ENCODE results near the gene NOX3. TPM values are rescaled to one million over a fixed set of nuclear protein-coding genes. Genes with fewer than 3 reads are reported as not detected.

NOX3 gene
- total and polyA plus RNA-seq, 10 of the 15 experiments (the other 5 are each of a cell fraction or from before 2014, with no cell fraction given) = not detected

DNA sequence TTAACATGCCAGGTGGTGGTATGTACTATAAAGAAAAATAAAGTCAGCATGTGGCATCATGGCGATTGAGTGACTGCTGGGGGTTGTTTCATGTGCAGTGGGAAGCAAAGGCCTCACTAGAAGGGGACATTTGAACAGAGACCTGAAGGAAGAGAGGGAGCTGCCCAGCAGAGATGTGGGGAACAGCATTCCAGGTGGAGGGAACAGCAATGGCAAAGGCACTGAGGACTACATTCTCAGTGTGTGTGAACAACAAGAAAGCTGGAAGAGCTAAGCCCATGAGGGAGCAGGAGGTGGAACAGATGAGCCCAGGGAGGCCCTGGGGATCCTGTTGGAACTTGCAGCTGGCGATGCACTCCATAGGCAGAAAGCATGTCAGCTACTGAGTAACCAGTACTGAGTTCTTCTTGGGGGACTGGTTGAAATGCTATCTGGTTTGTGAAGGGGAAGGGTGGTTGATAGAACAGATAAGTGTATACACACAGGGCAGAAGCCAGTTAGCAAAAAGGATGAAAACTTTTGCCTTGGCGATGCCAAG lies 29.2 kb downstream of the NOX3 start (continued):
- TF ChIP-seq RELB (IDR thresholded peaks at IDR 0.05; ENCODE audit: low read depth) = no peak
- no peak for TF ChIP-seq IRF4 (IDR thresholded peaks at IDR 0.05; ENCODE audit: low read depth, low read length)
- TF ChIP-seq CHD4 (IDR thresholded peaks at IDR 0.05) = no peak
- TF ChIP-seq, protein P1, sequence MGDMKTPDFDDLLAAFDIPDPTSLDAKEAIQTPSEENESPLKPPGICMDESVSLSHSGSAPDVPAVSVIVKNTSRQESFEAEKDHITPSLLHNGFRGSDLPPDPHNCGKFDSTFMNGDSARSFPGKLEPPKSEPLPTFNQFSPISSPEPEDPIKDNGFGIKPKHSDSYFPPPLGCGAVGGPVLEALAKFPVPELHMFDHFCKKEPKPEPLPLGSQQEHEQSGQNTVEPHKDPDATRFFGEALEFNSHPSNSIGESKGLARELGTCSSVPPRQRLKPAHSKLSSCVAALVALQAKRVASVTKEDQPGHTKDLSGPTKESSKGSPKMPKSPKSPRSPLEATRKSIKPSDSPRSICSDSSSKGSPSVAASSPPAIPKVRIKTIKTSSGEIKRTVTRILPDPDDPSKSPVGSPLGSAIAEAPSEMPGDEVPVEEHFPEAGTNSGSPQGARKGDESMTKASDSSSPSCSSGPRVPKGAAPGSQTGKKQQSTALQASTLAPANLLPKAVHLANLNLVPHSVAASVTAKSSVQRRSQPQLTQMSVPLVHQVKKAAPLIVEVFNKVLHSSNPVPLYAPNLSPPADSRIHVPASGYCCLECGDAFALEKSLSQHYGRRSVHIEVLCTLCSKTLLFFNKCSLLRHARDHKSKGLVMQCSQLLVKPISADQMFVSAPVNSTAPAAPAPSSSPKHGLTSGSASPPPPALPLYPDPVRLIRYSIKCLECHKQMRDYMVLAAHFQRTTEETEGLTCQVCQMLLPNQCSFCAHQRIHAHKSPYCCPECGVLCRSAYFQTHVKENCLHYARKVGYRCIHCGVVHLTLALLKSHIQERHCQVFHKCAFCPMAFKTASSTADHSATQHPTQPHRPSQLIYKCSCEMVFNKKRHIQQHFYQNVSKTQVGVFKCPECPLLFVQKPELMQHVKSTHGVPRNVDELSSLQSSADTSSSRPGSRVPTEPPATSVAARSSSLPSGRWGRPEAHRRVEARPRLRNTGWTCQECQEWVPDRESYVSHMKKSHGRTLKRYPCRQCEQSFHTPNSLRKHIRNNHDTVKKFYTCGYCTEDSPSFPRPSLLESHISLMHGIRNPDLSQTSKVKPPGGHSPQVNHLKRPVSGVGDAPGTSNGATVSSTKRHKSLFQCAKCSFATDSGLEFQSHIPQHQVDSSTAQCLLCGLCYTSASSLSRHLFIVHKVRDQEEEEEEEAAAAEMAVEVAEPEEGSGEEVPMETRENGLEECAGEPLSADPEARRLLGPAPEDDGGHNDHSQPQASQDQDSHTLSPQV (IDR thresholded peaks at IDR 0.05) = no peak
- no peak for TF ChIP-seq WRNIP1 (IDR thresholded peaks at IDR 0.05; ENCODE audit: borderline replicate concordance, low read depth, low read length)
- no peak for TF ChIP-seq RB1 (IDR thresholded peaks at IDR 0.05; ENCODE audit: borderline replicate concordance)

DNA sequence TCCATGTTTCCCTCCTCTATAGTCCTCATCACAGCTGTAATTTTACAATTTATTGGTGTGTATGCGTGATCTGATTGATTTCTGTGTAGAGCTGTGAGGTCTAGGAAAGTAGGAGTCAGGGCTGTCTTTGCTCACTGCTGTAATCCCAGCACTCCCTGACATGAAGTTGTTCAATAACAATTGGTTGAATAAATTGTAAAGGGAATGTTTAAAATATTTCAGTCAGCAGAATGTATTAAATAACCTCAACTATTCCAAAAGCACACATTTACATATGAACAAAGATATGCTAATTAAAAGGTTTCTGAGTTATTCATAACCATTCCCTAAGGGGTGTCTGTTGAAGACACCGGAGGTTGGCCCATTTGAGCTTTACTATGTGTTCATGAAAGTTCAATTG lies 31.5 kb downstream of the NOX3 start:
- H3K4me3 ChIP-seq = no peak overlapping the region
- DNase-seq (ENCODE audit: low read depth, low spot score) = no peak
- no TSS peak for BruUV-seq (replicated peaks)
- no peak overlapping the region for H2AFZ ChIP-seq (ENCODE audit: control insufficient read depth, low read depth, low read length)
- TF ChIP-seq ZNF622 (IDR thresholded peaks at IDR 0.05) (no peak), ZNF207 (IDR thresholded peaks at IDR 0.05; ENCODE audit: borderline replicate concordance) (no peak), MYB (IDR thresholded peaks at IDR 0.05; ENCODE audit: borderline replicate concordance, low read depth, low read length) (no peak), TCF12 (IDR thresholded peaks at IDR 0.05; ENCODE audit: low read depth, low read length) (no peak), E4F1 (IDR thresholded peaks at IDR 0.05; ENCODE audit: borderline replicate concordance, partially characterized antibody) (no peak), MXI1 (IDR thresholded peaks at IDR 0.05; ENCODE audit: low read depth, low read length) (no peak)
- H3K27ac ChIP-seq (ENCODE audit: control insufficient read depth, insufficient read depth) = no peak overlapping the region
- FAIRE-seq = no peak
- in situ Hi-C loops (cut with MboI) (no loop called here), intact Hi-C loops (cut with micrococcal nuclease; ENCODE audit: unreplicated experiment) (no loop called here)
- ChIA-PET CTCF (interaction anchor here (0.9 to 2.7 kb wide), 2 partner anchors 13 to 108 kb away, joined by 3 to 10 read pairs; no protein-coding TSS in a partner anchor), POLR2A (interaction anchor here (0.9 kb wide), 1 partner anchor 12 kb away, joined by 3 read pairs; no protein-coding TSS in a partner anchor), SMC1A (ENCODE audit: uncharacterized antibody, unreplicated experiment) (interaction anchor here (1.0 kb wide), 1 partner anchor 13 kb away, joined by 4 read pairs; no protein-coding TSS in a partner anchor), RAD21 (ENCODE audit: unreplicated experiment) (no interaction called here)
- H3K4me2 ChIP-seq (ENCODE audit: control insufficient read depth, insufficient read depth) = no peak overlapping the region
- H3K27me3 ChIP-seq (replicated peaks in 1 of 2; ENCODE audit: control insufficient read depth in 2 of 2, insufficient read depth in 2 of 2, low read length in 1 of 2) = no peaks in the 10 kb centered on the region
- no peak for ATAC-seq
- H4K20me1 ChIP-seq (ENCODE audit: control insufficient read depth, insufficient read depth) = no peaks in the 10 kb centered on the region
- WGBS (ENCODE audit: insufficient coverage, insufficient replicate concordance, low lambda C conversion rate, missing lambda C conversion rate) = 50% methylated on average over 2 of the region's 2 CpGs
- no peaks in the 10 kb centered on the region for H3K79me2 ChIP-seq (ENCODE audit: control insufficient read depth, insufficient read depth, low read length)
- H3K9ac ChIP-seq (ENCODE audit: control insufficient read depth, insufficient read depth, low read length) = no peak overlapping the region
- H3K9me3 ChIP-seq (replicated peaks; ENCODE audit: control insufficient read depth, insufficient read depth, low read length) = no peaks in the 10 kb centered on the region; the same call in 2 of the 3 replicates
- no peaks in the 10 kb centered on the region for H3K36me3 ChIP-seq (ENCODE audit: control insufficient read depth in 2 of 2, insufficient read depth in 2 of 2, low read length in 1 of 2)
- H3K4me1 ChIP-seq (ENCODE audit: control insufficient read depth, insufficient read depth, low read length) = peaks cover 20% of the 10 kb centered on the region
